ENCODE measurements around the gene DCAF8. TPM values are rescaled to one million over a fixed set of nuclear protein-coding genes. Genes with fewer than 3 reads are reported as not detected.

Gene DCAF8
- total RNA-seq, 1 experiment from 2014 or later, result 152 TPM

- H3K27ac ChIP-seq, result no peak overlapping the region
- no peaks in the 10 kb centered on the region for H3K27me3 ChIP-seq (ENCODE audit: insufficient read depth, low read depth)
- peaks cover 9% of the 10 kb centered on the region for H3K4me1 ChIP-seq (replicated peaks; ENCODE audit: insufficient read depth)
- ChIA-PET CTCF (interaction anchor here (0.9 to 1.9 kb wide), 11 partner anchors 32 to 359 kb away, joined by 3 to 15 read pairs (median 5); partner anchors contain the start of gene IGSF8), POLR2A (ENCODE audit: unreplicated experiment) (interaction anchor here (0.5 to 0.7 kb wide), 4 partner anchors 13 to 228 kb away, joined by 3 to 5 read pairs (median 3); no protein-coding TSS in a partner anchor)
- intact Hi-C loops (cut with micrococcal nuclease; ENCODE audit: unreplicated experiment), result loop anchor here (1.0 kb wide), 1 partner anchor 151 kb away; no protein-coding TSS in a partner anchor
- H3K36me3 ChIP-seq (ENCODE audit: low read depth), result 0 out of 2 replicates have a peak, but pooled peaks cover 8% of the 10 kb centered on the region
- H3K9me2 ChIP-seq (ENCODE audit: insufficient read depth), result no peaks in the 10 kb centered on the region
- H3K9me3 ChIP-seq (ENCODE audit: insufficient read depth, low read depth), result no peaks in the 10 kb centered on the region
- TF ChIP-seq EZH2 (IDR thresholded peaks at IDR 0.05; ENCODE audit: low read depth), result no peak
- peak; percentile 81 for TF ChIP-seq CTCF (conservative IDR thresholded peaks at IDR 0.05)
- DNase-seq, result peak; percentile 33 to 71
- H4K20me1 ChIP-seq (ENCODE audit: insufficient read depth), result peaks cover 45% of the 10 kb centered on the region
- no peak overlapping the region for H3K4me3 ChIP-seq
- H3F3A ChIP-seq (ENCODE audit: insufficient read depth, low read depth), result peaks cover 15% of the 10 kb centered on the region
- H3K4me2 ChIP-seq, result no peak overlapping the region
- BruUV-seq (replicated peaks), result no TSS peak
- no peak overlapping the region for H2AFZ ChIP-seq
- H3K79me2 ChIP-seq (ENCODE audit: low read depth), result peaks cover 61% of the 10 kb centered on the region
These were observed 10.4 kb downstream of the DCAF8 start for GRCh38 chr1:160251687-160252526.

- H3K9me2 ChIP-seq (ENCODE audit: insufficient read depth), result no peaks in the 10 kb centered on the region
- H3K4me1 ChIP-seq (replicated peaks; ENCODE audit: insufficient read depth), result no peaks in the 10 kb centered on the region
- no peak overlapping the region for H3K27ac ChIP-seq
- H3K36me3 ChIP-seq (ENCODE audit: low read depth), result 0 out of 2 replicates have a peak, but pooled peaks cover 8% of the 10 kb centered on the region
- BruUV-seq (replicated peaks), result no TSS peak
- no peak overlapping the region for H3K4me3 ChIP-seq
- H3K4me2 ChIP-seq, result no peak overlapping the region
- H3K9me3 ChIP-seq (ENCODE audit: insufficient read depth, low read depth), result no peaks in the 10 kb centered on the region
- peaks cover 56% of the 10 kb centered on the region for H3K79me2 ChIP-seq (ENCODE audit: low read depth)
- CTCF ChIA-PET, result interaction anchor here (1.1 to 1.9 kb wide), 2 partner anchors 12 to 58 kb away, joined by 3 to 15 read pairs; partner anchors contain the start of gene DCAF8
- POLR2A ChIA-PET (ENCODE audit: unreplicated experiment), result interaction anchor here (0.5 kb wide), 1 partner anchor 37 kb away, joined by 3 read pairs; no protein-coding TSS in a partner anchor
- no peak for TF ChIP-seq EZH2 (IDR thresholded peaks at IDR 0.05; ENCODE audit: low read depth)
- TF ChIP-seq CTCF (conservative IDR thresholded peaks at IDR 0.05), result no peak
- intact Hi-C loops (cut with micrococcal nuclease; ENCODE audit: unreplicated experiment), result no loop called here
- H2AFZ ChIP-seq, result no peak overlapping the region
- DNase-seq, result no peak
- no peaks in the 10 kb centered on the region for H3K27me3 ChIP-seq (ENCODE audit: insufficient read depth, low read depth)
- peaks cover 40% of the 10 kb centered on the region for H4K20me1 ChIP-seq (ENCODE audit: insufficient read depth)
- H3F3A ChIP-seq (ENCODE audit: insufficient read depth, low read depth), result peaks cover 9% of the 10 kb centered on the region; the same call in 1 of the 2 replicates
These were observed 11.3 kb downstream of the DCAF8 start for GRCh38 chr1:160251011-160251410.

- POLR2A ChIA-PET (ENCODE audit: unreplicated experiment), result no interaction called here
- Histone ChIP-seq H3K4me1 (replicated peaks; ENCODE audit: insufficient read depth) (no peaks in the 10 kb centered on the region), H2AFZ (no peak overlapping the region), H3F3A (ENCODE audit: insufficient read depth, low read depth) (no peaks in the 10 kb centered on the region; the same call in 1 of the 2 replicates), H3K4me3 (no peak overlapping the region), H3K79me2 (ENCODE audit: low read depth) (peaks cover 64% of the 10 kb centered on the region), H3K36me3 (ENCODE audit: low read depth) (0 out of 2 replicates have a peak, but pooled peaks cover 8% of the 10 kb centered on the region), H3K4me2 (no peak overlapping the region), H3K27ac (no peak overlapping the region), H3K9me3 (ENCODE audit: insufficient read depth, low read depth) (no peaks in the 10 kb centered on the region), H4K20me1 (ENCODE audit: insufficient read depth) (peaks cover 59% of the 10 kb centered on the region), H3K27me3 (ENCODE audit: insufficient read depth, low read depth) (no peaks in the 10 kb centered on the region), H3K9me2 (ENCODE audit: insufficient read depth) (no peaks in the 10 kb centered on the region)
- no peak for DNase-seq
- intact Hi-C loops (cut with micrococcal nuclease; ENCODE audit: unreplicated experiment), result no loop called here
- no TSS peak for BruUV-seq (replicated peaks)
- CTCF ChIA-PET, result no interaction called here
- TF ChIP-seq EZH2 (IDR thresholded peaks at IDR 0.05; ENCODE audit: low read depth) (no peak), CTCF (conservative IDR thresholded peaks at IDR 0.05) (no peak)
These were observed 15.3 kb downstream of the DCAF8 start for GRCh38 chr1:160247053-160247452.

All from PC-9 (cell line).